H9 (cell line): Measurements from ENCODE around the gene TRRAP. TPM values are rescaled to one million over a fixed set of nuclear protein-coding genes. Genes with fewer than 3 reads are reported as not detected.

Experiments
- DNase-seq: peaks from one replicate; pipeline ENCODE4 v3.0.0-alpha.2; 2017
- H2AFZ ChIP-seq: one replicate; pipeline ENCODE4 v1.6.1; 2013; ENCODE audit warnings: mild to moderate bottlenecking, low read length, control low read depth, moderate library complexity
- H2AK5ac ChIP-seq: 2 replicates; pipeline ENCODE4 v1.6.1; 2013; ENCODE audit warnings: low read length, control low read depth, mixed read lengths; ENCODE audit not compliant: insufficient read length
- H2BK120ac ChIP-seq: one replicate; pipeline ENCODE4 v1.6.1; 2013; ENCODE audit warnings: low read depth, mild to moderate bottlenecking, low read length, control low read depth, inconsistent platforms; ENCODE audit not compliant: poor library complexity, severe bottlenecking
- H2BK12ac ChIP-seq: 2 replicates; pipeline ENCODE4 v1.6.1; 2013; ENCODE audit warnings: low read length, control low read depth, mixed read lengths, low read depth; ENCODE audit not compliant: insufficient read length
- H2BK15ac ChIP-seq: 2 replicates; pipeline ENCODE4 v1.6.1; 2013; ENCODE audit warnings: low read depth, low read length, control low read depth
- H2BK20ac ChIP-seq: one replicate; pipeline ENCODE4 v1.6.1; 2013; ENCODE audit warnings: low read depth, mild to moderate bottlenecking, low read length, control low read depth, inconsistent platforms; ENCODE audit not compliant: poor library complexity, severe bottlenecking
- H2BK5ac ChIP-seq: 2 replicates; pipeline ENCODE4 v1.6.1; 2013; ENCODE audit warnings: low read length, control low read depth, mixed read lengths; ENCODE audit not compliant: insufficient read length
- H3K14ac ChIP-seq: 2 replicates; pipeline ENCODE4 v1.6.1; 2013; ENCODE audit warnings: low read length, control low read depth; ENCODE audit not compliant: insufficient read depth
- H3K18ac ChIP-seq: 2 replicates; pipeline ENCODE4 v1.6.1; 2013; ENCODE audit warnings: low read depth, mild to moderate bottlenecking, mixed read lengths, low read length, control low read depth; ENCODE audit not compliant: insufficient read length
- H3K23ac ChIP-seq: 2 replicates; pipeline ENCODE4 v1.6.1; 2013; ENCODE audit warnings: low read length, control low read depth, mixed read lengths, low read depth; ENCODE audit not compliant: insufficient read length
- H3K23me2 ChIP-seq: 2 replicates; pipeline ENCODE4 v1.6.1; 2013; ENCODE audit warnings: low read depth, mild to moderate bottlenecking, mixed read lengths, low read length, control low read depth; ENCODE audit not compliant: insufficient read length, poor library complexity, severe bottlenecking
- H3K27ac ChIP-seq: 2 replicates; pipeline ENCODE4 v1.5.1; 2013; ENCODE audit warnings: low read length, control low read depth, mixed read lengths, low read depth; ENCODE audit not compliant: insufficient read length
- H3K27me3 ChIP-seq: 2 replicates; pipeline ENCODE4 v1.6.1; 2013; ENCODE audit warnings: low read length, control low read depth, inconsistent platforms; ENCODE audit not compliant: insufficient read depth
- H3K4ac ChIP-seq: 2 replicates; pipeline ENCODE4 v1.6.1; 2013; ENCODE audit warnings: low read depth, mild to moderate bottlenecking, control low read depth, inconsistent platforms, low read length, moderate library complexity
- H3K4me1 ChIP-seq: 2 replicates; pipeline ENCODE4 v1.6.1; 2013; ENCODE audit warnings: low read length, control low read depth, inconsistent platforms; ENCODE audit not compliant: insufficient read depth
- H3K4me2 ChIP-seq: 2 replicates; pipeline ENCODE4 v1.6.1; 2013; ENCODE audit warnings: low read length, control low read depth, mixed read lengths; ENCODE audit not compliant: insufficient read length, insufficient read depth
- H3K56ac ChIP-seq: 2 replicates; pipeline ENCODE4 v1.6.1; 2013; ENCODE audit warnings: low read depth, mild to moderate bottlenecking, mixed read lengths, low read length, control low read depth; ENCODE audit not compliant: insufficient read length
- H3K79me1 ChIP-seq: 2 replicates; pipeline ENCODE4 v1.6.1; 2013; ENCODE audit warnings: low read depth, mild to moderate bottlenecking, moderate library complexity, low read length, control low read depth, inconsistent platforms; ENCODE audit not compliant: insufficient read depth, poor library complexity, severe bottlenecking
- H3K79me2 ChIP-seq: 2 replicates; pipeline ENCODE4 v1.6.1; 2013; ENCODE audit warnings: low read length, control low read depth, inconsistent platforms; ENCODE audit not compliant: insufficient read depth
- H3K9ac ChIP-seq: 2 replicates; pipeline ENCODE4 v1.6.1; 2013; ENCODE audit warnings: low read length, control low read depth, mixed read lengths; ENCODE audit not compliant: insufficient read length; ENCODE audit errors: extremely low read depth
- H3K9me3 ChIP-seq: one replicate; pipeline ENCODE4 v1.6.1; 2013; ENCODE audit warnings: low read depth, low read length, inconsistent platforms; ENCODE audit not compliant: control insufficient read depth
- H3T11ph ChIP-seq: one replicate; pipeline ENCODE4 v1.6.1; 2013; ENCODE audit warnings: mild to moderate bottlenecking, low read length, control low read depth, inconsistent platforms
- H4K20me1 ChIP-seq: one replicate; pipeline ENCODE4 v1.6.1; 2013; ENCODE audit not compliant: control insufficient read depth, insufficient read length, insufficient read depth
- H4K5ac ChIP-seq: 2 replicates; pipeline ENCODE4 v1.6.1; 2013; ENCODE audit warnings: low read depth, mild to moderate bottlenecking, mixed read lengths, low read length, control low read depth; ENCODE audit not compliant: insufficient read length
- H4K8ac ChIP-seq: replicated peaks from 2 replicates; pipeline ENCODE4 v1.6.1; 2013; ENCODE audit warnings: low read length, control low read depth, mixed read lengths, low read depth; ENCODE audit not compliant: insufficient read length
- H4K91ac ChIP-seq: 2 replicates; pipeline ENCODE4 v1.6.1; 2013; ENCODE audit warnings: low read depth, mild to moderate bottlenecking, moderate library complexity, mixed read lengths, low read length, control low read depth; ENCODE audit not compliant: insufficient read length
- H3K27ac Mint-ChIP-seq, 3 experiments: 2 replicates in 2 of 3; 3 replicates in 1 of 3; pipeline ENCODE4 v1.8.0; 2020 to 2021; ENCODE audit warnings: mixed read lengths in 3 of 3, mild to moderate bottlenecking in 1 of 3, moderate library complexity in 1 of 3
- H3K27me3 Mint-ChIP-seq: 2 replicates; pipeline ENCODE4 v1.8.0; 2021; ENCODE audit warnings: low read depth, mild to moderate bottlenecking, moderate library complexity, mixed read lengths
- H3K36me3 Mint-ChIP-seq, 3 experiments: 2 replicates in 2 of 3; 3 replicates in 1 of 3; pipeline ENCODE4 v1.8.0; 2020 to 2021; ENCODE audit warnings: low read depth in 3 of 3, mixed read lengths in 3 of 3; ENCODE audit not compliant: insufficient read depth in 1 of 3
- H3K4me1 Mint-ChIP-seq, 2 experiments: 2 replicates each; pipeline ENCODE4 v1.8.0; 2020; ENCODE audit warnings: mixed read lengths in 2 of 2
- H3K4me3 Mint-ChIP-seq, 2 experiments: 2 replicates in 1 of 2; 3 replicates in 1 of 2; pipeline ENCODE4 v1.8.0; 2020 to 2021; ENCODE audit warnings: mild to moderate bottlenecking in 2 of 2, mixed read lengths in 2 of 2, moderate library complexity in 1 of 2
- H3K9me3 Mint-ChIP-seq, 2 experiments: 2 replicates in 1 of 2; 3 replicates in 1 of 2; pipeline ENCODE4 v1.8.0; 2020; ENCODE audit warnings: mild to moderate bottlenecking in 2 of 2, mixed read lengths in 2 of 2, moderate library complexity in 1 of 2
- WGBS: extraction: QIAGEN DNeasy Blood & Tissue Kit; methylation state at CpG from one replicate; pipeline ENCODE4 v1.1.7; 2013; ENCODE audit warnings: missing lambda C conversion rate, low lambda C conversion rate, mixed read lengths; ENCODE audit not compliant: insufficient read length; ENCODE audit errors: extremely low coverage; 5-methylcytosine and 5-hydroxymethylcytosine counted together
- total RNA-seq: library from RNA; stranded (reverse); gene quantifications from 2 replicates; pipeline ENCODE4 v1.2.1, GENCODE V29; 2021
- TF ChIP-seq, protein P1 (sequence below): fragments of 200-600 bp; sonication (generic); conservative IDR thresholded peaks from 3 replicates; pipeline ENCODE4 v1.8.0; 2021; ENCODE audit warnings: antibody characterized with exemption, mild to moderate bottlenecking

The TRRAP gene
- total RNA-seq, 1 experiment from 2014 or later, result 58.6 TPM

- peaks cover 6 to 7% of the 10 kb centered on the region in 2 experiments; a peak in 3 of 4 replicates for H3K4me1 Mint-ChIP-seq
Measured at GRCh38 chr7:99030457-99030856, 152.1 kb downstream of the TRRAP start.

More at GRCh38 chr7:99030457-99030856, 152.1 kb downstream of the TRRAP start:
- Histone ChIP-seq H3K14ac (no peak overlapping the region), H3K27ac (no peak overlapping the region), H2AK5ac (no peak overlapping the region), H4K91ac (no peak overlapping the region), H3K27me3 (no peaks in the 10 kb centered on the region), H3K18ac (no peak overlapping the region), H2AFZ (no peak overlapping the region), H2BK5ac (no peak overlapping the region), H3K23me2 (no peaks in the 10 kb centered on the region), H3K9me3 (no peaks in the 10 kb centered on the region), H3K4me1 (no peaks in the 10 kb centered on the region), H3T11ph (no peak overlapping the region), H3K79me2 (no peaks in the 10 kb centered on the region; the same call in 1 of the 2 replicates), H3K79me1 (no peaks in the 10 kb centered on the region), H3K23ac (no peak overlapping the region), H2BK120ac (no peak overlapping the region), H3K4me2 (no peak overlapping the region), H3K9ac (no peak overlapping the region), H4K20me1 (no peaks in the 10 kb centered on the region), H2BK12ac (no peak overlapping the region), H4K5ac (no peak overlapping the region), H3K56ac (no peak overlapping the region), H2BK15ac (no peak overlapping the region), H4K8ac (no peak overlapping the region), H3K4ac (no peak overlapping the region), H2BK20ac (no peak overlapping the region)
- H3K4me3 Mint-ChIP-seq, result no peak overlapping the region
- no peak for DNase-seq
- no peaks in the 10 kb centered on the region for H3K9me3 Mint-ChIP-seq
- no CpG with 5 or more reads among the region's 6 CpGs for WGBS
- TF ChIP-seq, protein P1, sequence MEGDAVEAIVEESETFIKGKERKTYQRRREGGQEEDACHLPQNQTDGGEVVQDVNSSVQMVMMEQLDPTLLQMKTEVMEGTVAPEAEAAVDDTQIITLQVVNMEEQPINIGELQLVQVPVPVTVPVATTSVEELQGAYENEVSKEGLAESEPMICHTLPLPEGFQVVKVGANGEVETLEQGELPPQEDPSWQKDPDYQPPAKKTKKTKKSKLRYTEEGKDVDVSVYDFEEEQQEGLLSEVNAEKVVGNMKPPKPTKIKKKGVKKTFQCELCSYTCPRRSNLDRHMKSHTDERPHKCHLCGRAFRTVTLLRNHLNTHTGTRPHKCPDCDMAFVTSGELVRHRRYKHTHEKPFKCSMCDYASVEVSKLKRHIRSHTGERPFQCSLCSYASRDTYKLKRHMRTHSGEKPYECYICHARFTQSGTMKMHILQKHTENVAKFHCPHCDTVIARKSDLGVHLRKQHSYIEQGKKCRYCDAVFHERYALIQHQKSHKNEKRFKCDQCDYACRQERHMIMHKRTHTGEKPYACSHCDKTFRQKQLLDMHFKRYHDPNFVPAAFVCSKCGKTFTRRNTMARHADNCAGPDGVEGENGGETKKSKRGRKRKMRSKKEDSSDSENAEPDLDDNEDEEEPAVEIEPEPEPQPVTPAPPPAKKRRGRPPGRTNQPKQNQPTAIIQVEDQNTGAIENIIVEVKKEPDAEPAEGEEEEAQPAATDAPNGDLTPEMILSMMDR, result no peak
- peaks cover 37 to 79% (median 66%) of the 10 kb centered on the region in 3 experiments for H3K36me3 Mint-ChIP-seq
- no peak overlapping the region; a peak in 1 of 7 replicates for H3K27ac Mint-ChIP-seq
- H3K27me3 Mint-ChIP-seq, result peaks cover 2% of the 10 kb centered on the region
